ENCODE measurements around the gene PHKG2.
"Not testable (repeated sequence)": the region's sequence is repeated elsewhere in the genome, so short reads cannot be mapped to it uniquely, and the experiment has no call there.

The PHKG2 gene, protein sequence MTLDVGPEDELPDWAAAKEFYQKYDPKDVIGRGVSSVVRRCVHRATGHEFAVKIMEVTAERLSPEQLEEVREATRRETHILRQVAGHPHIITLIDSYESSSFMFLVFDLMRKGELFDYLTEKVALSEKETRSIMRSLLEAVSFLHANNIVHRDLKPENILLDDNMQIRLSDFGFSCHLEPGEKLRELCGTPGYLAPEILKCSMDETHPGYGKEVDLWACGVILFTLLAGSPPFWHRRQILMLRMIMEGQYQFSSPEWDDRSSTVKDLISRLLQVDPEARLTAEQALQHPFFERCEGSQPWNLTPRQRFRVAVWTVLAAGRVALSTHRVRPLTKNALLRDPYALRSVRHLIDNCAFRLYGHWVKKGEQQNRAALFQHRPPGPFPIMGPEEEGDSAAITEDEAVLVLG

DNA sequence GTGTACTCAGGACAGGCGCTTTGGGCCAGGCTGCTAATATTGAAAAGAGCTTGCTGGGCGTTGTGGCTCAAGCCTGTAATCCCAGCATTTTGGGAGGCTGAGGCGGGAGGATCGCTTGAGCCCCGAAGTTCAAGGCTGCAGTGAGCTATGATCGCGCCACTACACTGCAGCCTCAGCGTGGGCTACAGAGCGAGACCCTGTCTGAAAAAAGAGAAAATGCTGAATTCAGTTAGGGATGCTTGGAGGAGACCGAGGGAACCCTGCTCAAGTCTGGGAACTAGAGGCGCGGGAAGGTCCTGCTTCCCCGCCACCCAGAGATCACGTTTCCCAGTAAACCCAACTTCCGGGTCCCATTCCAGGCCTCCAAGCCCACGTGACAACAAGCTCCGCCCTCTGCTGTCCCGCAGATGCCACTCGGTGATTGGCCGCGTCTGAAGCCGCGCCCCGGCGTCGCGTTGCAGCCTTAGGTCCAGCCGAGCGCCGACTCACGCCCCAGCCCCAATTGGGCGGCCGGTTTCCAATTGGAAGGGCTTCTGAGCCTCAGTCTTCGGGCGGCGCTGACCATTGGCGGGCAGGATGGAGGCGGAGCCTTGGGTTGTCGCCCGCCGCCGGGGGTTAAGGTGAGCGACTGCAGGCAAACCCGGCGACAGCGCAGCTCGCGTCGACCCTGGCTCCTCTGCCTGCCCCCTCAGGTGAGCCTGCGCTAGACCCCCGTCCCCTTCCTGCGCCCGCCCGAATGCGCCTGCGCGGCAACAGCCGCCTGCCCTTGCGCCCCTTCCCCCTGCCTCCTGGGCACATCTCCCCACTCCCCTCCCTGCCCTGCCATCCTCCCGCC is at the start of gene PHKG2:
TSS of gene PHKG2 (plus strand) at position 627 of the 835 bp plus-strand sequence. CDS start 396 bp downstream, outside the sequence.
- DNase-seq (ENCODE audit: extremely low read depth in 1 of 2, low read depth in 1 of 2): peak; percentile 85 to 89

DNA sequence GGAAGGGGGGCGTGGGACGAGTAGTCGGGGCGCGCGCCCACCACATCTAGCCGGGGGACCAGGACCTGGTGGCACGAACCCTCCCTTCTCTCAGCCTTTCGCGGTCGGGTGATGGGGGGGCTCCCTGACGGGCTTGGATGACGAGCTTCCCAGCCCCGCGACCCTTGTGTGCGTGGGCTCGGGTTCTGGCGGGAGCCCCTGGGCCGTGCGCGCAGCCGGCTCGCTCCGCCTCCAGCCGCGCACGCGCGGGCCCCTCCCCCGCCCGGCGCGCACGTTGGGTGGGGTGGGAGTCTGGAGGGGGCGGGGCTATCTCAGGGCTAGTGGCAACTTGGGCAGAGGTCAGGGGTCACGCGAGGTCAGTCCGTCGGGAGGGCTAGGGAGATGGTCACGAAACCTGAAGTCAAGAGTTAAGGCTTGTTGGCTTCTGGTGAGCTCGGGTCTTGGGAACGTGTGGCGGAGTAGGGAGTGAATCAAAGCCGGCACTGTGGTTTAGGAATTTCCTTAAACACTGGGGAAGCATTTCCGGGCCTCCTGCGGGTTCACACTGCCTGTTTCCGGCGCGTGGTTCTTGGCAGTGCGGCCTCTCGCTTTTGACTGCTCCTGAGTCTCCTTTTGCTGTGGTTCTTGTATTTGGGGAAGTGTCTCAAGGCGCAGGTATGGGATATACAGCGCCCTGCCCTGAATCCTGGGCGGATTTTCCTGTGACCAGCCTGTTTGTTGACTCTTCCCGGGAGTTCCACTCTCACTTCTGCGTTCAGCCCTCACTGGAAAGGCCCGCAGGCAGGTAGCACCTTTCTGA is 49.2 kb upstream of the PHKG2 start, which contains the start of gene SRCAP:
TSS of gene SRCAP (plus strand) at position 356 of the 799 bp plus-strand sequence. CDS start 1,654 bp downstream, outside the sequence.
- DNase-seq (ENCODE audit: extremely low read depth in 1 of 2, low read depth in 1 of 2): peak; percentile 27 to 70

DNA sequence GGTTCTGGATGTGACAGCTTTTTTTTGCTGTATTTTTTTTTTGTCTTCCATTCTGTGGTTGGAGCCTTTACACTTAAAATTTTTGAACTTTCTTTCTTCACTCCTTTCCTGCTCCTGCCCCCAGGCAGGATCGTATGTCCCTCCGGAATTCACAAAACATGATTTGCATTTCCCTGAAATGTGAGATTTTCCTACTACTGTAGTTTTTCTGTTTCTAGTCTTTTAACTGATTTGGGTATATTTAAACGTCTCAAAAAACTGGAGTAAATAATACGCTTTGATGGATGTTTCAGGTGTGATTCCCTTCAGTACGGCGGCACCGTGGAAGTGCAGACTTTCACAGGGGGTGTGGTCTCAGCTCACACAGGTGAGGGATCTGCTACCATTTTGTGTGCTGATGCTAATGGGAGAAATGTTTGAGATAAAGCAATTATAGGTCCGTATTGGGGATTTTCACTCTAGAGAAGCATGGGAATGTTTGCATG is 48.6 kb upstream of the PHKG2 start:
- DNase-seq (ENCODE audit: extremely low read depth in 1 of 2, low read depth in 1 of 2): no peak

DNA sequence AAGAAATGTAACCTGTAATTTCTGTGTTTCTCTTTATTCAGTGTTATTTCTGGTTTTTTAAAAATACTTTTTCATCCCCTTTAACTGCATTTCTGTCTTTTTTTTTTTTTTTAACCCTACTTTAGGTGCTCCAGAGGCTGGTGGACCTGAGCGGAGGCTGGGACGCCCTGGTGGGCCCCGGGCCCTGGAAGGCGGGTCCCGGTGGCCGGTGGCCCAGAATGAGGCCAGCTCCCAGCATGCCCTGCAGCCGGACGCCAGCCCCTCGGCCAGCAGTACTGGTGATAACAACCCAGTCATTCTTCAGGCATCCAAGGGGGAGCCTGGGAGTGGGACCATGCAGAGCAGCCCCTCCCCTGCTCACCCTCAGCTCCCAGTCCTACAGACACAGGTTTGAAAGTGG is 47.7 kb upstream of the PHKG2 start:
- DNase-seq (ENCODE audit: extremely low read depth in 1 of 2, low read depth in 1 of 2): no peak

DNA sequence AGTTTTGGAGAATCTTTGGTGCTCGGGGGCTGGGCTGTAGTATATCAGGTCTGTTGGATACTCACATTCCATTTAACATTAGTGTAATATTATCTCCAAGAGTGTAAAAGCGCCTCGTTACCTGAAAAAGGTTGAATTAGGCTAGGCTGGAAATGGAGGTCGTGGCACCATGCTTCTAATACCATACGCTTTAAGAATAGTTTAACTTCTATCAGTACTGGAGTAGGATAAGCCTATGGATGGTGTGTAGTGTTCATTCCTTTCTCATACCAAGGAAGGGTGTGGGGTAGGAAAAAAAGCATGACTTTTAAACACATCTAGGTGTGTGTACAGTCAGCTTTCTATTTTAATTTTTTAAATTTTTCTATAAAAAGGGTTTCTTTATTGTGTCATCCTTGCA is 47.3 kb upstream of the PHKG2 start:
- DNase-seq (ENCODE audit: extremely low read depth in 1 of 2, low read depth in 1 of 2): no peak

DNA sequence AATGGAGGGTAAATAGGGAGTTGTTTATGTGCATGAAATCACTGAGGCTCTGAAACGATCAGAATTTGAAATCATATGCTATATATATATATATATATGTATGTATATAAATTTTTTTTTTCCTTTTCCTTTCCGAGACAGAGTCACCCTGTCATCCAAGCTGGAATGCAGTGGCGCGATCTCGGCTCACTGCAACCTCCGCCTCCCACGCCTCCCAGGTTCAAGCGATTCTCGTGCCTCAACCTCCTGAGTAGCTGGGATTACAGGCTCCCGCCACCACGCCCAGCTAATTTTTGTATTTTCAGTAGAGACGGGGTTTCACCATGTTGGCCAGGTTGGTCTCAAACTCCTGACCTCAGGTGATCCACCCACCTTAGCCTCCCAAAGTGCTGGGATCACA is 45.2 kb upstream of the PHKG2 start:
- not testable (repeated sequence) for DNase-seq (ENCODE audit: extremely low read depth in 1 of 2, low read depth in 1 of 2)

DNA sequence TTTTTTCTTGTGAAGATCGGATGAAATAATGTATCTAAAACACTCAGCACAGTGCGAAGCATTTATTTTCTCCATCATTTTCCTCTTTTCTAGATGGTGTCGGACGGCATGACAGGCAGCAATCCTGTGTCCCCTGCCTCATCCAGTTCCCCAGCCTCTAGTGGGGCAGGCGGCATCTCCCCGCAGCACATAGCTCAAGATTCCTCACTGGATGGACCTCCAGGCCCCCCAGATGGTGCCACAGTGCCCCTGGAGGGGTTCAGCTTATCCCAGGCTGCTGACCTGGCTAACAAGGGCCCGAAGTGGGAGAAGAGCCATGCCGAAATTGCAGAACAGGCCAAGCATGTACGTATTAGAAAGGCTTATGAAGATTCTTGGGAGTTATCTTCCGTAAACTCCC is 44.3 kb upstream of the PHKG2 start:
- no peak for DNase-seq (ENCODE audit: extremely low read depth in 1 of 2, low read depth in 1 of 2)

DNA sequence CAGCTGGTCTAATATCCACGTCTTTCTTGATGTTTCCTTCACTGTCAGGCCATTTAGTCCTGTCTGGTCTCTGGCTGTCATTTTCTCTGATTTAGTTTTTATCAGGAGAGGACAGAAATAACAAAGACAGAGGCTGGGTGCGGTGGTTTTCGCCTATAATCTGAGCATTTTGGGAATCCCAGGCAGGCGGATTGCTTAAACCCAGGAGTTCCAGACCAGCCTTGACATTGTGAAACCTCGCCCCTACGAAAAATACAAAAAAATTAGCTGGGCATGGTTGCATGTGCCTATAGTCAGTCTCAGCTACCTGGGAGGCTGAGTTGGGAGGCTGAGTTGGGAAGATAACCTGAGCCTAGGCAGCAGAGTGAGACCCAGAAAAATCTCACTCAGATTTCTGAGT is 42.2 kb upstream of the PHKG2 start:
- DNase-seq (ENCODE audit: extremely low read depth in 1 of 2, low read depth in 1 of 2): no peak

DNA sequence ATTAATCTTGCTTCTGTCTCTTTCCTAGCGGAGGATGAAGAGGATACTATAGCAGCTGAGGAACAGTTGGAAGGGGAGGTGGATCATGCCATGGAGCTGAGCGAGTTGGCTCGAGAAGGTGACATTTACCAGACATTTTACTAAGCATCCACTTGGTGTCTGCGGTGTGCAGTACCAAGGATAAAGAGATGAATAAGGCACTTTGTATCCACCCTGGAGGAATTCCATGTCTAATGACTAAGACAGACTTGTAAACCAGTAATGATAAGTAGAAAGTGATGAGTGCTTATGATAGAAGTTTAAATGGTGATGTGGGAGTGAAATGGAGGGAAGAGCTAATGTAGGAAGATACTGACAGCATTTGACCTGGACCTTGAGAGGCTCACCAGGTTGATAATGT is 37.3 kb upstream of the PHKG2 start:
- DNase-seq (ENCODE audit: extremely low read depth in 1 of 2, low read depth in 1 of 2): no peak

DNA sequence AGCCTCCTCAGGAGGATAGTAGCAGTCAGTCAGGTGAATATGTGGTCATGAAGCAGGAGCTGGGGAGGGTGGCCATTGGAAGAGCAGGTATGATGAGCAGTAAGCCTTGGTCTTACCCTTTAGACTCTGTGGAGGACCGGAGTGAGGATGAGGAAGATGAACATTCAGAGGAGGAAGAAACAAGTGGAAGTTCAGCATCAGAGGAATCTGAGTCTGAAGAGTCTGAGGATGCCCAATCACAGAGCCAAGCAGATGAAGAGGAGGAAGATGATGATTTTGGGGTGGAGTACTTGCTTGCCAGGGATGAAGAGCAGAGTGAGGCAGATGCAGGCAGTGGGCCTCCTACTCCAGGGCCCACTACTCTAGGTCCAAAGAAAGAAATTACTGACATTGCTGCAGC is 36.5 kb upstream of the PHKG2 start:
- DNase-seq (ENCODE audit: extremely low read depth in 1 of 2, low read depth in 1 of 2): no peak

DNA sequence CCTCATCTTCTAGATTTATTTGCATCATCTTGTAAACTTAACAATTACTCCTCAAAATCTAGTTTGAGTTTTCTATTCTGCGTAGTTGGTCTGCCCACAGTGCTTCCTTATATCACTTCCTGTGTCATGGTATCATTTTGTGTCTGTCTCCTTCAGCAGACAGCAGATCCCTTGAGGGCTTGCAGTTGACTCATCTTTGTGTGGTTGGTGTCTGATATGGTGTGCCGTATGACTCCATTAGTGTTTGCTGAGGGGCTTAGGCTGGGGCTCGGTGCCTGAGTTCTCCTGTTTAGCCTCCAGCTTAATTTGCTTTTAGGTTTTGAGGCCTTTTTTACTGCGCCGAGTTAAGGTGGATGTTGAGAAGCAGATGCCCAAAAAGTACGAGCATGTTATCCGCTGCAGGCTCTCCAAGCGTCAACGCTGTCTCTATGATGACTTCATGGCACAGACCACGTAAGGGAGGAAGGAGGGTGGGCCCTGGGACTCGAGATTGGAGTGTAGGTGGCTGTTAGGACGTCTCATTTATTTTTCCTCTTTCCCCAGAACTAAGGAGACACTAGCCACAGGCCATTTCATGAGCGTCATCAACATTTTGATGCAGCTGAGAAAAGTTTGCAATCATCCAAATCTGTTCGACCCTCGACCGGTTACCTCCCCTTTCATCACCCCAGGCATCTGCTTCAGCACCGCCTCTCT is 32.3 kb upstream of the PHKG2 start:
- DNase-seq (ENCODE audit: extremely low read depth in 1 of 2, low read depth in 1 of 2): peak in 1 of 2 donors; percentile 10

DNA sequence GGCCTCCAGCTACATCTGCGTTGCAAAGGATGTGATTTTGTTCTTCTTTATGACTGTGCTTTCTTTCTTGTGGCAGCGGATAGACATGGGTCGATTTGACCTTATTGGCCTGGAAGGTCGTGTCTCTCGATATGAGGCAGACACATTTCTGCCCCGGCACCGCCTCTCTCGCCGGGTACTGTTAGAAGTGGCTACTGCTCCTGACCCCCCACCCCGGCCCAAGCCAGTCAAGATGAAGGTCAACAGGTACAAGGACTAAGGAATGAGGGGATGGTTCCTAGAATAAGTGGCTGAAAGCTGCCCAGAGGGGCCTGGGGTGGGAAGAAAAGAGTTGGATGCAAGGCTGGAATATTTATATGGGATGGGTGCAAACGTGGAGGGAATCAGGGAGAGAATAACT is 28.1 kb upstream of the PHKG2 start:
- DNase-seq (ENCODE audit: extremely low read depth in 1 of 2, low read depth in 1 of 2): no peak

DNA sequence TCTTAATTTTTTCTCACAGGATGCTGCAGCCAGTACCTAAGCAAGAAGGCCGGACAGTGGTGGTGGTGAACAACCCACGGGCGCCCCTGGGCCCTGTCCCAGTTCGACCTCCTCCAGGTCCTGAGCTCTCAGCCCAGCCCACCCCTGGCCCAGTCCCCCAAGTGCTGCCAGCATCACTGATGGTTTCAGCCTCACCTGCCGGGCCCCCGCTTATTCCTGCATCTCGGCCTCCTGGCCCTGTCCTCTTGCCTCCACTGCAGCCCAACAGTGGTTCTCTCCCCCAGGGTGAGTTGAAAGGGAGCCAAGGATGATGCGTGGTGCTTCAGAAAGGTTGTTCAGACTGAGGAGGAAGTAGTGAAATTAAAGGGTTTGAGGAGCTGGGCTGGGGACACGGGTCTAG is 27.5 kb upstream of the PHKG2 start:
- DNase-seq (ENCODE audit: extremely low read depth in 1 of 2, low read depth in 1 of 2): no peak

DNA sequence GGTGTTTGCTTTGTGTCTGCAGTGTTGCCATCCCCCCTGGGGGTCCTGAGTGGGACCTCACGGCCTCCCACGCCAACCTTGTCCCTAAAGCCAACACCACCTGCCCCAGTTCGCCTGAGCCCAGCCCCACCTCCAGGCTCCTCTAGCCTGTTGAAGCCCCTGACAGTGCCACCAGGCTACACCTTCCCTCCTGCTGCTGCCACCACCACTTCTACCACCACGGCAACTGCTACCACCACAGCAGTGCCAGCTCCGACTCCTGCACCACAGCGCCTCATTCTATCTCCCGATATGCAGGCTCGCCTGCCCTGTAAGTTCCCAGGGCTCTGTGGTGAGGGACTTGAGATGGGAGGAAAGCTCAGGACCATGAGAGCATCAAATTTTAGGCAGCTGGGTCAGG is 27.1 kb upstream of the PHKG2 start:
- DNase-seq (ENCODE audit: extremely low read depth in 1 of 2, low read depth in 1 of 2): no peak

DNA sequence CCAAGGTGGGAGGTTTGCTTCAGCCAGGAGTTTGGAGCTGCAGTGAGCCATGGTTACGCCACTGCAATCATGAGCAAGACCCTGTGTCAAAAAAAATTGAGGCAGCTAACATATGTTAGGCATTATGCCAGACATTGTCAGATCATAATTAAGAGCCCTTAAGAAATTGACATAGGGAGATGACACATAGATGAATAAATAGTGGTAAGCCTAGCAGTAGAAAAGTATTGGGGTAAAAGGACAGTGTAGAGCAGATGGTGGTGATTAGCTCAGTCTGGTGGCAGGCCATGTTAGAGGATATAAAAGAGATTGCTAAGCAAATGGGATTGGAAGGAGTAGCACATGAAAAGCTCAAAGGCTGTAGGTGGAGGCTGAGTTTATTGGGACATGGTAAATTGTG is 26.6 kb upstream of the PHKG2 start:
- DNase-seq (ENCODE audit: extremely low read depth in 1 of 2, low read depth in 1 of 2): no peak

DNA sequence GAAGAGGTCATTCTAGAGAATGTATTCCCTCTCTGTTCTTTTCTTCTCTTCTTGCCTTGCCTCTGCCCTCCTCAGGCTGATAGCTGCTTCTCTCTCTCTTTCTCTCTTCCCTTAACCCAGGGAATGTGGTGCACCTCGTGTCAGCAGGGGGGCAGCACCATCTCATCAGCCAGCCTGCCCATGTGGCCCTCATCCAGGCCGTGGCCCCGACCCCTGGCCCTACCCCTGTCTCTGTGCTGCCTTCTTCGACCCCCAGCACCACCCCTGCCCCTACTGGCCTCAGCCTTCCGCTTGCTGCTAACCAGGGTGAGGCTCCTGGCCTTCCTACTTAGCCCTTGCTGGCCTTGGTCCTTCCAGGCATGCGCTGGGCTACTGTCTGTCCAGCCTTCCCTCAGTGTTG is 25.8 kb upstream of the PHKG2 start:
- DNase-seq (ENCODE audit: extremely low read depth in 1 of 2, low read depth in 1 of 2): no peak

DNA sequence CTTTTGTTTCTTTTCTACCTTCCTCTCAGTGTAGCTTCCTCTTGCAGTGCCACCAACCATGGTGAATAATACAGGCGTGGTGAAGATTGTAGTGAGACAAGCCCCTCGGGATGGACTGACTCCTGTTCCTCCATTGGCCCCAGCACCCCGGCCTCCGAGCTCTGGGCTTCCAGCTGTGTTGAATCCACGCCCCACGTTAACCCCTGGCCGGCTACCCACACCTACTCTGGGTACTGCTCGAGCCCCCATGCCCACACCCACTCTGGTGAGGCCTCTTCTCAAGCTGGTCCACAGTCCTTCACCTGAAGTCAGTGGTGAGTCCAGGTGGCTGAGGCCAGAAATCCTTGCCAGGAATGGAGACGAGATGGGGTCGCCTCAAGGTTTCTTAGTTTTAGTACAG is 25.3 kb upstream of the PHKG2 start:
- no peak for DNase-seq (ENCODE audit: extremely low read depth in 1 of 2, low read depth in 1 of 2)

DNA sequence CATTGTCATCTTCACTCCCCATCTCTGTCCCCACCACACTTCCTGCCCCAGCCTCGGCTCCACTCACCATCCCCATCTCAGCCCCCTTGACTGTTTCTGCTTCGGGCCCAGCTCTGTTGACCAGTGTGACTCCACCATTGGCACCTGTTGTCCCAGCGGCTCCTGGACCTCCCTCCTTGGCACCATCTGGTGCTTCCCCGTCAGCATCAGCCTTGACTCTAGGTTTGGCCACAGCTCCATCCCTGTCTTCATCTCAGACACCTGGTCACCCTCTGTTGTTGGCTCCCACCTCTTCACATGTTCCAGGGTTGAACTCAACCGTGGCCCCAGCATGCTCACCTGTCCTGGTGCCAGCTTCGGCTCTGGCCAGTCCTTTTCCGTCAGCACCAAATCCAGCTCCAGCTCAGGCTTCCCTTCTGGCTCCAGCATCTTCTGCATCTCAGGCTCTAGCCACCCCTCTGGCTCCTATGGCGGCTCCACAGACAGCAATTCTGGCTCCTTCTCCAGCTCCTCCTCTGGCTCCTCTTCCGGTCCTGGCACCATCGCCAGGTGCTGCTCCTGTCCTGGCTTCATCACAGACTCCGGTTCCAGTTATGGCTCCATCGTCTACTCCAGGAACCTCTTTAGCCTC is 24.4 kb upstream of the PHKG2 start:
- DNase-seq (ENCODE audit: extremely low read depth in 1 of 2, low read depth in 1 of 2): no peak

DNA sequence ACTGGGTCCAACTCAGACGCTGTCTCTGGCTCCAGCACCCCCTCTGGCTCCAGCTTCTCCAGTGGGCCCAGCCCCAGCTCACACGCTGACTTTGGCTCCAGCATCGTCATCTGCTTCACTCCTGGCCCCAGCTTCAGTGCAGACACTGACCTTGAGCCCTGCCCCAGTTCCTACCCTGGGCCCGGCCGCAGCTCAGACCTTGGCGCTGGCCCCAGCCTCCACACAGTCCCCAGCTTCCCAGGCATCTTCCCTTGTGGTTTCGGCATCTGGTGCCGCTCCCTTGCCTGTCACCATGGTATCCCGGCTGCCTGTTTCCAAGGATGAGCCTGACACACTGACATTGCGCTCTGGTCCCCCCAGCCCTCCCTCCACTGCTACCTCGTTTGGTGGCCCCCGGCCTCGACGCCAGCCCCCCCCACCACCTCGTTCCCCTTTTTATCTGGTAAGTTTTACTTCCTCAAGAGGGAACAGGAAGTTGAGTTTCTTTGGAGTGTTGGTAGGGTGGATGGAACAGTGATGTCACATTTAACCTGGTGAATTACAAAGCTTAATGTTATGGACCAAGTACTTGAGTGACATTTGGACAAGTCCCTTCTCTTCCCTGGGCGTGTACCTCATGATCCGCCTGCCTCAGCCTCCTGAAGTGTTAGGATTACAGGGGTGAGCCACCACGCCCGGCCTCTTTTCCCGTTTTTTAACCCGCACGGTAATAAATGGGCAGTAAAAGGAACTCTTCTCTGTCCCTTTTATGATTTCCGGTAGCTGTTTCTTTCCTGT is 23.4 kb upstream of the PHKG2 start:
- no peak for DNase-seq (ENCODE audit: extremely low read depth in 1 of 2, low read depth in 1 of 2)
